SHP77 (cell line): ENCODE results near the gene BEND3.

Experiments
- DNase-seq, 2 experiments: peaks; one replicate each; lab custom pipeline; 2025; lab: John Stamatoyannopoulos, UW

BEND3 gene

GRCh38 chr6:107083047-107083768 lies 32.1 kb downstream of the BEND3 start:
- DNase-seq, result no peak

- DNase-seq, result no peak
Measured at GRCh38 chr6:107082045-107082444, 33.3 kb downstream of the BEND3 start.

GRCh38 chr6:107080036-107080435 lies 35.3 kb downstream of the BEND3 start:
- peak in 1 of 2 experiments; percentile 1 for DNase-seq

GRCh38 chr6:107079429-107079828 lies 35.9 kb downstream of the BEND3 start:
- no peak for DNase-seq

DNA sequence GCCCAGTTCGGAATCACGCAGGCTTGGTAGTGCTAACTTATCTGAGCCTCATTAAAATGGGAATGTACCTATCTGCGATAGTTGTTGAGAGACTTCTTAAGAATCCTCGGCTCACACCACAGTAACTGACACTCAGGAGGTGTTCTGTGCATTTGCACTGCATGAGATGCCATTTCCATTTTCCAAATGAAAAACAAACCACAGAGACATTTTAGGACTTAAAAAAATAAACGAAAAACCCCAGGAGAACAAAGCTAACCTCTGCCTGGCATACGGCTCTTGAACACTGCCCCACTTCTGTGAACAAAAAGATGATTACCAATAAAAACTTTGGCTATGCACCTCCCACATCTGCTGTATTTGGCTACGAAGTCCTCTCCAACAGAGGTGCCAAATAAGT lies 37.6 kb downstream of the BEND3 start:
- no peak for DNase-seq

DNA sequence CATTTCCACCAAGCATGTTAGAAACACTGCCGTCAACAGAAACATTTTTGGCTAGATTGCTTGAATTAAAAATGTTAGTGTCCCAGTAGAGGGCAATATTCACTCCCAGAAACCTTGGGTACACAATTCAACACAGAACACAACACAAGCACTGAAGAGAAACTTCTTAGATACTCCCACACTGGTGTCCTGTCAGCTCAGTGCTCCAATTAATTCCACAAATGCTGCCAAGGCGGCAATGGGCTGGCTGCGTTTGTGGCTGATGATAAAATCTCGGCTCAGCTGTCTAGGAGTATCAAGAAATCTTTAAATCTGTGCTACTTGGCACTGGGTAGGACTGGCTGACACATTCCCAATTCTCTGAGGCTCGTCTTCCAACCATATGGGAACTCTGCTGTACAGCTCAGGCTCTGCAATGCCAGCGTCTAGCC lies 39.3 kb downstream of the BEND3 start:
- no peak for DNase-seq

- no peak for DNase-seq
Measured at GRCh38 chr6:107070686-107071085, 44.6 kb downstream of the BEND3 start.

DNA sequence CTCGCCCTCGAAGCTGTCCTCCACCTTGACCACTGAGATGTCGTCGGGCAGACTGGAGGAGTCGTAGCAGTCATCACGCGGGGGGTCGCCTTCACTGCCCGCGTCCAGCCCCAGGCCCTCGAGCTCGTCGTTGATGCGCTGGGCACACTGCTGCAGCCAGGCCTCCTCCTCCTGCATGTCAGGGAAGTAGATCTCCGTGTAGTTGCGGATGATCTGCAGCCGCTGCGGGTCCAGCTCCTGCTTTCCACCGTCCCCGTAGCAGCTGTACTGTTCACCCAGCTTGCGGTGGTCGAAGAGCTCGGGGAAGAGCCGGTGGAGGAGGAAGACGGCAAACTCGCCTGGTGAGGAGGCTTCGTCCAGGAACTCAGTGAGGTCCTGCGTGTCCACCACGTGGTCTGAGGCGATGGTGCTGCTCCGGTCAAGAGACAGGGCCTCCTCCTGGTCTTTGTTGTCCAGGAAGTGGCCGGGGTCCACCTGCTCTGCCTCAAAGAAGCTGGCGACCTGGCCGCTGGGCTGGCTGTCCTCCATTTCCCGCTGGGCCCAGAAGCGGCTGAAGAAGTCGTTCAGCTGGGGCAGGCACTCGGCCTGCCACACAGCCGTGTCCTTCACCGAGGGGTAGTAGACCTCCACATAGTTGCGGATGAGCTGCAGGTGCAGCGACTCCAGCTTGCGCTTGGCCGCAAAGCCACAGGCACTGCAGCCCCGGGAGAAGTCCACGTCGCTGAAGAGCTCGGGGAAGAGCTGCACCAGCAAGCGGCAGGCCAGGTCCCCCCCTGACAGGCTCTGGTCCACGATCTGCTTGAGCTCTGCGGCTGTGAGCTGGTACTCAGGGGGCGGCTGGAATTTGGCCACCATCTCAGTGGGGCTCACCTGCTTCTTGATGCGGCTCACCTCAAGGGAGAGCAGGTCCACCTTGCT lies 45.4 kb downstream of the BEND3 start:
- DNase-seq, result no peak

GRCh38 chr6:107068691-107069630 lies 46.4 kb downstream of the BEND3 start:
- no peak for DNase-seq

- no peak for DNase-seq
Measured at GRCh38 chr6:107066697-107067659, 48.3 kb downstream of the BEND3 start.

GRCh38 chr6:107064579-107065065 lies 50.7 kb downstream of the BEND3 start:
- no peak for DNase-seq

DNA sequence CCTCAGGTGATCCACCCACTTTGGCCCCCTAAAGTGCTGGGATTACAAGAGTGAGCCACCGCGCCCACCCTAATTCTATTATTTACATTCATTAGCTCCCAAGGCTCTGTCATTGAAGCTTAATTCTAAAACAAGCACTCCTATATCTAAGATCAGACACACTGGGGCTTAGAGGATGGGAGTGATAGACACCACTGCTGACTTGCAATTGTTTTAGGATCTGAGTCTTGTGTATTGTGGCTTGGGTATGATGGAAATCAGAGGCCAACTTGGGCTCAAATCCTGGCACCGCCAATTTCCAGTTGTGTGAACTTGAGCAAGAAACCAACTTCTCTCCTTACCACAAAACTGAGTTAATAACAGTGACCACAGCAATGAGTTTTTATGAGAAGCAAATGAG lies 52.6 kb downstream of the BEND3 start:
- no peak for DNase-seq

DNA sequence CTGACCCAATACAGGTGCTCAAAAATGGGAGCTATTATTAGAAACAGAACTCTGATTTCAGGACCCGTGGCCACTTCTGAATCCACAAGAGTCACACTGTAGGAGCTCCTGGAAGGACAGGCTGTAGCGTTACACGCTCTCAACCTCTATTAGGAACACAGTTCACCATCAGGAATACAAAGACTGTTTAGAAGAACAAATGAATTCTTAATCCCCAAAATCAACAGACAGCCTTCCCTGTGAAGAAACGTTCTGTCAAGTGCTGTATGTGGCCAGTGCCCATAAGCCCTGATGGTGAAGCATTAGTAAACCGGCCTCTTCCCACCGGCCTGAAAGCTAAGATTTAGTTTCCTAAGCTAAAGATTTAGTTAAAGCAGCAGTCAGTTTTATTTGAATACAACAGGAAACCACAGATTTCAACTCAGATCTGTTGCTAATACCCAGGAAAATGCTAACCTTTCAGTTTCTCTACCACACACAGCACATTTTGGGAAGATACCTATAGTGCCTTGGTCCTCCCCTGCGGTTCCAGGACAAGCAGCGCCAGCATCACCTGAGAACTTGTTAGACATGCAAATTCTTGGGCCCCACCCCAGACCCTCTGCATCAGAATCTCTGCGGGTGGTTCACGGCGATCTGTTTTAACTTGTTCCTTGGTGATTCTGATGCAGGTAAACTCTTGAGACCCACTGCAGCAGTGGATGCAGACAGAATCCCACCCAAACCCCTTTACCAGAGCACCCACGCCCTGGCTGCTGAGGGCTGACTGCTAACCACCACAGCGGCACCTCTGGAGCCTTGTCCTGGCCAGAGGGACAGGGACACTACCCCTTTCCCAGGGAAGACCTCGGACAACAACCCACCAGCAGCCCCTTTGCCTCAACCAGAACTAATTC lies 53.9 kb downstream of the BEND3 start:
- no peak for DNase-seq

DNA sequence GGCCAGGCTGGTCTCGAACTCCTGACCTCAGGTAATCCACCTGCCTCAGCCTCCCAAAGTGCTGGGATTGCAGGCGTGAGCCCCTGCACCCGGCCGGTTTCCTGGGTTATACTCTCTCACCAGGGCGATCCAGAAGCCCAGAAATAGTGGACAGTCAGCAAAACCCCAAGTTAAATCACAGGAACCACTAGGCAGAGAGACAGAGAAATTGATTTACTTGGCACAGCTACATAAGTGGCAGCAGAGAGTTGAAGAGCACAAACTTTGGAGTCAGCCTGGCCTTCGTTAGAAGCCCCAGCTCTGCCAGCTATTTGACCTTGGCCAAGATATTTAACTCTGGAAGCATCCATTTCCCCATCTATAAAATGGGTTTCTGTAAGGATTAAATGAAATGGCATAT lies 54.6 kb downstream of the BEND3 start:
- no peak for DNase-seq

DNA sequence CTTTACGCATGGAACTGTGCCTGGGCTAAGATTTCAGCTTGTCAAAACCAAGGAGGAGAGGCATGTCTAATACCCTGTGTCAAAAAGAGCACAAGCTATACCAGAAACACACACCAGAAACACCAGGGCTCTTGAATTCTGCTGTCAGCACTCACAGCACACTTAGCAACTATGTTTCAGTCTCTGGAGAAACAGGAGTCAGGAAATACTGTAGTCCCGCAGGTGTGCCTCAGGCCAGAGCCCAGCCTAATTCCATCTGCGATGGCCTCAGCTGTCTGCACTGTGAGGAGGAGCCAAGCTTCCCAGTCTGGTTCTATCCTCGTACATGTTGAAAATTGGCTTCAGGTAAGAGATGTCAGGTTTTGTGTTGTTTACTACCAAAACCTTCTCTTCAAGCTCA lies 55.7 kb downstream of the BEND3 start:
- no peak for DNase-seq

- no peak for DNase-seq
Measured at GRCh38 chr6:107057679-107058078, 57.6 kb downstream of the BEND3 start.

GRCh38 chr6:107056796-107057195 lies 58.5 kb downstream of the BEND3 start:
- no peak for DNase-seq

- no peak for DNase-seq
Measured at GRCh38 chr6:107047807-107048206, 67.5 kb downstream of the BEND3 start.

GRCh38 chr6:107045826-107046675 lies 69.3 kb downstream of the BEND3 start:
- DNase-seq, result no peak
